NCI-H2227 (cell line): ENCODE data around the gene APOBEC3A.
"Not testable (repeated sequence)": the region's sequence is repeated elsewhere in the genome, so short reads cannot be mapped to it uniquely, and the experiment has no call there.

ENCODE experiments used
- DNase-seq: peaks from one replicate; lab custom pipeline; 2025; ENCODE audit not compliant: unreplicated experiment; lab: John Stamatoyannopoulos, UW

Gene APOBEC3A

DNA sequence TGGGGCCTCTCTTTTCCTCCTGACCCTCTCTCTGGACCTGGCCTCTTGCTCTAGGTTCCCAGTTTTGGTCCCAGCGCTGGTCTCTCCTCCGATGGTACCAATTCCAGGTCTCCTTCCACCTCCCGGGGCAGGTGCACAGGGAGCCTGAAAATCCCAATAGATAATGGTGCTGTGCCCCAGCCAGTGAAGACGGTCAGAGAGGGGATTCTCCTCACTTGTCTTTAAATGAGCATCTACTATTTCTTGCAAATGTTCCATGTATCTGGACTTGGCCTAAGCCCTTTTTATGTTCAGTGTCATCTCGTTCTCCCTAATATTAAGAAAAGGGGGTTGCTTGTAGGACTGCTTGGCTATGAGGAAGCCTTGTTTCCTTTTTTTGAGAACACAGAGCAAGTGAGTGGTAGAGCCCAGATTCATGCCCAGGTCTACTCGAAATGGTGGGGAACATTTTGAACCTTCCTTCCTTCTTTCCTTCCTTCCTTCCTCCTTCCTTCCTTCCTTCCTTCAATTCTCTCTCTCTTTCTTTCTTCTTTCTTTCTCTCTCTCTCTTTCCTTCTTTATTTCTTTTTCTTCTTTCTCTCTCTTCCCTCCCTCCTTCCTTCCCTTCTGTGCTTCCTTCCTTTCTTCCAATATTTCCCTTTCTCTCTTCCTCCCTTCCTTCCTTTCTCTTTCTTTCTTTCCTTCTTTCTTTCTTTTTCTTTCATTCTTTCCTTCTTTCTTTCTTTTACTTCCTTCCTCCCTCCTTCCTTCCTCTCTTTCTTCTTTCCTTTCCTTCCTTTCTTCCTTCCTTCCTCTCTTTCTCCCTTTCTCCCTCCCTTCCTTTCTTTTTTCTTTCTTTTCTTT is 620 bp downstream of the APOBEC3A start:
- no peak for DNase-seq

DNA sequence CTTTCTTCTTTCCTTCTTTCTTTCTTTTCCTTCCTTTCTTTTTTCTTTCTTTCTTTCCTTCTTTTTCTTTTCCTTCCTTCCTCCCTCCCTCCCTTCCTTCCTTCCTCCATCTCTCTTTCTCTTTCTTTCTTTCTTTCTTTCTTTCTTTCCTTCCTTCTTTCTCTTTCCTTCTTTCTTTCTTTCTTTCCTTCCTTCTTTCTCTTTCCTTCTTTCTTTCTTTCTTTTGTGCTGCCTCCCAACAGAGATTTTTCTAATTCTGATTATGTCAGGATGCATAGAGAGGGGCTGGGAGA is 1.2 kb downstream of the APOBEC3A start:
- not testable (repeated sequence) for DNase-seq

DNA sequence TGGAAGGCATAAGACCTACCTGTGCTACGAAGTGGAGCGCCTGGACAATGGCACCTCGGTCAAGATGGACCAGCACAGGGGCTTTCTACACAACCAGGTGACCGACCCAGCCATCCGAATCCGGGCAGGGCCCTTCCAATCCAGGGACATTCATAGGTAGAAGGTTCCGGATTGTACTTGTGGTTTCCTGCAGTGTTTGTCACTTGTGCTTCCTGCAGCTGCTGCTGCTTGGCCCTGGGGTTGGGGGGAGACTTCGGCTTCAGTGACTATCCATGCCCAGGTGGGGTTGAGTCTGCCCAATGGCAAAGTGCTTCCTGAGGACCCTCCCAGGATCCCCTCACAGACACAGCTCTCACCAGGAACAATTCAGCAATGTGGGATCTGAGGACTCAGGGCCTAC is 2.2 kb downstream of the APOBEC3A start:
- no peak for DNase-seq

DNA sequence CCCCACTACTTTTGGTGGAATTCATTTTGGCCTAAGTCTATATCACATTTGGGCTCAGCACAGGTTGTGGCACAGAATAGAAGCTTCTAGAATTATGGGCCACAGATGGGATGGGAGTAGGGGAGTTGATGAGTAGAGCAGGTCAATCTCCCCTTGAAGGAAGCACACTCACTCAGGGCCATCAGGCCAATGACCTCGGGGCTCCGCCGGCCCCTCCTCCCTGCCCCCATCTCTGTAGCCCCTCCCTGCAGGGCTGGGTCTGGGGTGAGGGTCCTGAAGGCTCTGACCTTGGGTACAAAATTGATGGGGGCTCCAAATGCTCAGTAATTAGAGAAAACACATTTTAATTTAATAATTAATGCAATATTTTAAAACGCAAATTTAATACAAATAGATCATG is 3.3 kb downstream of the APOBEC3A start:
- DNase-seq = not testable (repeated sequence)

DNA sequence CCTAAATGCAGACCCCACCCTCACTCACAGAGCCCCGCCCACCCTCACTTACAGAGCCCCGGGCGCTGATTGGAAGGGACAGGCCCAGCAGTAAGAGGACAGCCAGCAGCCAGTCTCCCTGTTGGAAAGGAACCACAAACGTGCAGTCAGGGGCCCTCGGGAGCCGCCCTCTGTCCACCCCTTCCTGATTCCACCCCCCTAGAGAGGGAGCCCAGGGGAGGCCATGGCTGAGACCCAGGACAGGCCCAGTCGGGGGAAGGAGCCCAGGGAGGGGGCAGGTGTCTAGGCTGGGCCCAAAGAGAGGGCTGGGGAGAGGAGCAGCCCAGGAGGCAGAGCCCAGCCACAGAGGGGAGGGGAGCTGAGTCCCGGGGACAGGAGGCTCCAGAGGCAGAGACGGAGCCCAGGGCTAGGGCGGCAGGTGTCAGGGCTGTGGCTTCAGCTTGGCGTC is 5.9 kb downstream of the APOBEC3A start:
- DNase-seq = not testable (repeated sequence)

DNA sequence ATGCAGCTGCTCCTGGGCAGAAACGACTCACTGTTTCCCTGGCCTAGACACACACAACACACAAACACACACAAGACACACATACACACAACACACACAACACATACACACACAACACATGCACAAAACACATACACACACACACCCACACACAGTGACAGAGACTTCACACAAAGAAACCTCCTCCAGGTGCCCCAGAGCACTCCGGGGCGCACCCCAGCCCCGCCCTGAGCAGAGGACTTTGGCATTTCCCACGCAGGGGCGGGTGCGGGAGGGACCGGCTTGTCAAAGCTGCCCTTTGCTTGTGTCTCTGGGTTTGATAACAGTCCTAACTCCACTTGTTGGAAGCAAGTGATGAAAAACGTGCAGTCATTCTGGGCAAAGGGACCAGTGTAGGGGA is 6.5 kb downstream of the APOBEC3A start:
- no peak for DNase-seq

DNA sequence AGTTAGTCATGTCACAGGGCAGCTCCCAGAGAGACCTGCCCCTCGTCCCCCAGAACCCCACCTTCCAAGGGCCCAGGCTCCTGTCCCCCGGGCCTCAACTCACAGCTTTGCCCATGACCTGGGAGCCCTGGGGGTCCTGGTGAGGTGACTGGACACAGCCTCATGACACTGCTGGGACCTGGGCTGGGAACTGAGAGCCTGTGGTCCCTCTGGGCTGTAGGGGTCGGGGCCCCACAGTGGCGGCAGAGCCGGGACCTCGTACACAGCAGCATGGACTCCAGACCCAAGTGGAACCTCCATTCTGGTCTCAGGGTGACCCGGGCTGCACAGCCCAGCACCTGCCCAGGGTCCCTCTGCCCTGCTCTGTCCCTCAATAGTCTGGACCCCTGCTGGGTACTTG is 6.9 kb downstream of the APOBEC3A start:
- DNase-seq = no peak

DNA sequence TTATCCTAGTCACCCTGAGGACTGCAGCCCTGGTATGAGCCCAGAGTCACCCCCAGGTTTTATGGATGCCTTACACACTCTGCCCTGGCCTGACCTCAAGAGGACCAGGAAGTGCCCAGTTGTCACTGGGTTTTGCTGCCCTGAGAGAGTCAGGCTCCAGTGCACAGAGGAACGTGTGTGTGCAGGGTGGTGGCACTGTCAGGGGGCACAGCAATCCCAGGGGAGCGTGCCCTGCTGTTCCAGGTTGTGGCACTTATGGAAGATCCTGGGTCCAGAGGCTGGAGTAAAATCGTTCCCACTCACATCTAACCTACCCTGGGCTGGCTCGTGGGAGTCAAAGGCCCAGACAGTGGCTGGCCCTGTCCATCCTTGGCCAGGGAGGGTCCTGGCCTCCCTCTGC is 7.6 kb downstream of the APOBEC3A start:
- no peak for DNase-seq

DNA sequence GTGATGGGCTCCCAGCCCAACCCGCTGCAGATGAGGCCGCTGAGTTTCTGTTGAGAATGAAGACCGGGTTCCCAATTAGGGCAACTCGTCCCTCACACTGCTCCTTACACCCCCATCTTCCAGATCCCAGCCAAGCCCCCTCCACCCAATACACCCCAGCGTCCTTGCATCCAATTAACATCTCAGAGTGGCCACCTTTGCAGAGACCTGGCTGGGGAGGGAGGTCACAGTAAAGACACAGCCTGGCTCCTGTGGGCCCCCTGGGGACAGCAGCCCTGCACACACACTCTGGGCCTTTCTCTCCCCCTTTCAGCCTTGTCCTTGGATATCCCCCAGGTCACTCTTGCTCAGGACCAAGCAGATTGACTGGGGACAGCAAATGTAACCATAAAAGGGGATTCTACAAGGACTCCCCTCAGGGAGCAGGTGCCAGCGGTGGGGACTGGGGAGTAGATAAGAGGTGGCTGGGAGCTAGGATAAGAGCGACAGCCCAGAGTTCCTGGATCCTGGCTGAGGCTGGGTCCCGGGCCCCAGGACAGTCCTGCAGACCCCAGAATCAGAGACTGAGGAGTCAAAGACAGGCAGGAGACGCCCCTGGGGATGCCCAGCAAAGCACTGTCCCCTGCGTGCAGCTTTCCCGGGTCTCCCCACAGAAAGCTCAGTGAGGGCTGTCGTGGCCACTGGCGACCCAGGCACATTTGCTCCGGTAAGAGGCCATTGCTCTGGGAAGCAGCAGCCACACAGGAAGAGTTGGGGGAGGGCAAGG is 8.4 kb downstream of the APOBEC3A start:
- DNase-seq = no peak

DNA sequence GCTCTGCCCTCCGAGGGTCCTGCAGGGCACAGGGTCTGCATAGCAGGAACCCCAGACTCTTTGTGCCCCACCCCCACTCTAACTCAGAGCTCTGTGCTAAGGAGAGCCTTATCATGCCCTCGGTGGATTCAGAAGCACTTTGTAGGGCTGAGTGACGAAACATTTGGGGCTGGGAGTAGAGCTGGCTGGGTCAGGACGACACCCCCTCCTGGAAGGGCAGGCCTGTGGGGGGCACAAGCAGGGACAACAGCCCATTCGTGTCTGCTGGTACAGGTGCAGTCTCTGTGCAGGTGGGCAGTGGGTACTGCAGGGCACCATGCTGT is 8.9 kb downstream of the APOBEC3A start:
- no peak for DNase-seq

DNA sequence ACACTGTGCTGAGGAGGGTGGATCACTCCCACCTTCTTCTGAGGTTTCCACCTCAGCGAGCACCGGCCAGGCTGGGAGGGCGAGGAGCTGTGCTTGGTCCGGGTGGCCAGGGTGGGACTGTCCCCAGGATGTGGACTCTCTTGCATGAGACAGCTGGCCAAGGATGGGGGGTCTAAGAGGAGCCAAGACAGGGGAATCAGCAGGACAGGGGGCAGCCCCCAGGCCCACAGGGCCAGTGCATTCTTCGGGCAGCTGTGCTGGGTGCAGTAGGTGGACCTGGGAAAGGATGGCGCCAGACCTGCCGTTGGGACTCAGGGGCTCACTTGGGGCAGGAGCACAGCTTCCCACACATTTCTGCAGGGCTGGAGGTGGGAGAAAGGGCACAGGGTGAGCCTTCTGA is 9.5 kb downstream of the APOBEC3A start:
- DNase-seq = no peak

DNA sequence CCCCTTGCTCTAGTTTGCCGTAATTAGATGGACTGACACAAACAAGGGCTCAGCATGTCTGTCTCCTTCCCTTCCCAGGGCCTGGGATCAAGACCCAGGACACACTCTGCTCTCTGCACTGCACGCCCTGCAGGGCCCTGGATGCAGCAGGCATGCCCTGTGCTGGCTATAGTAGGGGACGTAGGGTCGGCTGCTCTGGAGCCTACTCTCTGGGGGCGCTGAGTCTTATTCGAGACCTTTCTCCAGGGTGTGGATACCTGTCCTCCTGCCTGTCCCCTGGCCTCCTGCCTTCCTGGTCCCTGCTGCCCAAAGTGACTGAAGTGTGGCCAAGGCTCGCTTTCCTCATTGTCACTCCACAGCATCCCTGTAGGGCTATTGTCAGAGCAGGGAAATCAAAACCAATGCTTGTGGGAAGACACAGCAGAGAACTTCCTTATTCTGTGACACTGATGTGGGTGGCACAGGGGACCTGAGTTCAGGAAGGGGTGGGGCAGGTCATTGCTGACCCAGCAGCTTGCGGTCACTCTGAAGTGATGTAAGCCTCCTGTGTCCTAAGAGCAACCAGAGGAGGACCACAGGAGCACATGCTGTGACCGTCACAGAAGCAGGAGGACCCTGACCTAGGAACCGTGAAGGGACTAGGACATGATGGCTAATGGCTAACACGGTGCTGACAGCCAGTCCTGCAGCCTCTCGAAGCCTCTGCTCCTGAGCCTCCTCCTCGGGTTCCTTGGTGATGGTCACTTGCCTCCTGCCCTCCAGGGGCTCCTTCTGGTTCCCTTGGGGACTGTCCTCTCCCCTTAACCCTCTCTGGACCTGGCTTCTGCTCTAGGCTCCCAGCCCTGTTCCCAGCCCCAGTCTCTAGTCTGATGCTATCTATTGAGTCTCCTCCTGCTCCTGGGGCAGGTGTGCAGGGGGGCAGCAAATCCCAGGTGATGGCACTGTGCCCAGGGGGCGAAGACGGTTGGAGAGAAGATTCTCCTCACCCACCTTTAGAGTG is 10.3 kb downstream of the APOBEC3A start:
- DNase-seq = no peak

DNA sequence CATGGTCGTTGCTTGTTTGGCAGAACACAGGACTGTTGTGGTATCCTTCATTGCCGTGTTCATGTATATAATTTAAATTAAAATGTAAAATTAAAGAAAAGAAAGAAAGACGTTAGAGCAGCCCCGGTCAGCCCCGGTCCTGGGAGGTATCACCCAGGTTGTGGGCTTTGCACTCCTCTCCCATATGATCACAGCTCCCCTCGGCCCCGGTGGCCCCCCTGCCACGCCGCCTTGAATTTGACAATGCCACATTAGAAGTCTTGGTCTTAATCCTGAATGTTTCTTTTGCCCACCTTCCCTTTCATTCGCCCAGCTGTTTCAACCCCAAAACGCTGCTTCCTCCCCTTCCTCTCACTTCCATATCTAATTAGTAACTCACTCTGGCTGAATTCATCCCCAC is 11.4 kb downstream of the APOBEC3A start:
- DNase-seq = no peak

DNA sequence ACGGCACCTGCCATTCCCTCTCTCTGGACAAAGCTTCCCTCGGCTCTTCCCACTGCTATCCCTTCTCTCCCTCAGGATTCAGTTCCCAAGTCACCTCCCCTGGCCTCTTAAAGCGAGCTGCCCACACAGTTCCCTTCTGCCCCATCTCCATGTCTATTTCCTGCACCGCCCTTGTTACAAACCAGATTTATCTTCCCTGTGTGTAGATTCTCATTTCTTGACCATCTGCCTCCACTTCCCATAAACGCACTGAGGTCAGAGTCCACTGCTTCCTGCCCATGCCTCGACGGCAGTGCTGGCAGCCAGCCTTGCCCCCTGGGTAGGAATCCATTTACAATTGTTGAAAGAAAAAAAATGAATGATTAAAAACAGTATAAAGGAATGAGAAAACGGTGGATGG is 13.1 kb downstream of the APOBEC3A start:
- no peak for DNase-seq

DNA sequence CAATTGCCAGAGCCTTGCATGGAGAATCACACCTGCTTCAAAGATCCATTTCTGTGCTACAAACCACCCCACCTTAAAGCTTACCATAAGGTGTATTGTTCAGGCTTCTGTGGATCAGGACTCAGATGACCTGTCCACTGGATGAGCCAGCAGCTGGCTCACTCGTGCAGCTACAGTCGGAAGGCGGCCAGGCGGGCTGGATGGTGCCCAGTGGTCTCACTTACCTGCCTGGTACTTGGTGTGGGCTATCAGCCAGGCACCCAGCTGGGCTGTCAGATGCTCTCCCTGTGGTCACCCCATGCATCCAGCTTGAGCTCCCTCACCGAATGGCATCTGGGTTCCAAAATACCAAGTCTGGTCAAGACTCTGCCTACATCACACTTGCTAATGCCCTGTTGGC is 13.8 kb downstream of the APOBEC3A start:
- no peak for DNase-seq

DNA sequence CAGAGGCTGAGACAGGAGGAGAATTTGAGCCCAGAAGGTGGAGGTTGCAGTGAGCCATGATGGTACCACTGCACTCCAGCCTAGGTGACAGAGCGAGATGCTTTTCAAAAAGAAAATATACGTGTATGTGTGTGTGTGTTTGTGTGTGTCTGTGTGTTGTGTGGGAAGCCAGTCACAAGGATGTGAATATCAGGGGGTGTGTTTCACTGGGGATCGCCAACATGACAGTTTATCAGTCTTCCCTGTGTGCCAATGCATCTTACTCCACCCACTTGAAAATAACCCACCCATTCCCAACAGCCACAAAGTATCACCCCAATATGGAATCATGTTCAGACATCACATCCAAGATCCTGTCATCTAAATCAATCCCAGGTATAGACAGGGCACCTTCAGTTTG is 14.4 kb downstream of the APOBEC3A start:
- no peak for DNase-seq

DNA sequence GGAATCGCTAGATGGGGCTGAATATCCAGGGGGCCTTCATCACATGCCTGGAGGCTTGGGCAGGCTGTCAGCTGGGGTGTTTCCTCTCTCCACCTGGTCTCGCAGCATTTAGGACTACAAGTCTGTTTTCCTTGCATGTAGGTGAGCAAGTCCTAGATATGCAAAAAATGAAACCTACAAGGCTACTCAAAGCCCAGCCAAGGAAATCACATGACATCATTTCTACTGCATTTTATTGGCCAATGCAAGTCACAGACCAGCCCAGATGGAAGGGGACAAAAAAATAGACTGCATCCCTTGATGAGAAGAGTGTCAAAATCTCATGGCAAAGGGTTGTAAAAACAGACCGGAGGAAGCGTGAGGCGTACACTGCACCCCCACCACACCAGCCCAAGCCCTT is 15.1 kb downstream of the APOBEC3A start:
- DNase-seq = no peak

DNA sequence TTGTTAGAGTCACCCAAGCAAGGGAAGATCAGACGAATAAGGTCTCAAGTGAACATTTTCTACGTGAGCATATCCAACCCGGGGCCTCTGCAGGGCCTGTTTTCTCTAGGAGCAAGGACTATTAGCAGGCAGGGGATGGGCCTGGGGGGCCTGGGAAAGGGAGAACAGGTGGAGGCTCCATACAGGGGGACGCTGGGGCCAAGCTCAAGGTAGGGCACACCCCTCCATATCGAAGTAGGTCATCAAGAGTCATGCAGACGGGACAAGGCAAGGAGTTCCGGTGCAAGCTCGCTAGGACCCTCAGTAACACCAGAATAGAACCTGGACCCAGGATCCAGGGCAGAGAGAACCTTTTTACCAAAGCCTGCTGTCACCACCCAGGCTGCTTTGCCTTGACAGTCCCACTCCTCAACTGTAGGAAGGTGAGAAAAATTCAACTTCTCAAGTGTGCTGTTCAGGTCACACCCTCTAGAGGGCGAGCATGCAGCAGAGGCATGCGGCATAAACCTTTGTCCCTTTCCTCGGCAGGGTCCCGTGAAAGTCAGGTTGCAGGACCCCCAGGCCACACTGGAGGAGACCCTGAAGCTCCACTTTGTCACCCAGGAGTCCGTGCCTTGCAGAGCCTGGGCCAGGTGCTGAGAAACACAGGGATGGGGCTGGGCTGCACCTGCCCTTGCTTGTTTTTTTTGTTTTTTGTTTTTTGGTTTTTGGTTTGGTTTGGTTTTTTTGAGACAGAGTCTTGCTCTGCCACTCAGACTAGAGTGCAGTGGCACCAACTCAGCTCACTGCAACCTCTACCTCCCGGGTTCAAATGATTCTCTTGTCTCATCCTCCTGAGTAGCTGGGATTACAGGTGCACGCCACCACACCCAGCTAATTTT is 16.1 kb downstream of the APOBEC3A start:
- peak; percentile 1 for DNase-seq

DNA sequence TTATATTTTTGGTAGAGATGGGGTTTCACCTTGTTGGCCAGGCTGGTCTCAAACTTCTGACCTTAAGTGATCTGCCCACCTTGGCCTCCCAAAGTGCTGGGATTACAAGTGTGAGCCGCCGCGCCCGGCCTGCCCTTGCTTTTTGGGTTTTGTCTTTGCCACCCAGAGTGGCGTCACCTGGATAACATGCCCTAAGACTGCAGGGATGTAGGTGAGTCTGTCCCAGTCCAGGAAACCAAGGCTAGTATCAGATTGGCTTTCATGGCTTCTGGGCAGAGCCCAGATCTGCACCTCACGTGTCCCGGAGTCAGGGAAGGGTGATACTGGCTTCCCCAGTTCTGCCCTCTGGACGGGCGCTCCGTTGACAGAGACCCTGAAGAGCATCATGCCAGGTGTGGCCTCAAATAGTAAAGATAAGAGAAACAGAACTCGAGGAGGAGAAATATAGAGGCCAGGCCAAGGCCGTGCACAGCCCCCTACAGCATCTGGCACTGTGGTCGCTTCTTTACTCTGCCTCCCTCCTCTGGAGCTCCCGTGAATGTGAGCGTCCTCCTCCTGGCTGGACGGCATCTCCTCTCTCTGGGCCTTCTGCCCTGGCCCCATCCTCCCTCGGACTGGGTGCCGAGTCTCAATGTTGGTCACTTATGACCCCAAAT is 16.9 kb downstream of the APOBEC3A start:
- no peak for DNase-seq

DNA sequence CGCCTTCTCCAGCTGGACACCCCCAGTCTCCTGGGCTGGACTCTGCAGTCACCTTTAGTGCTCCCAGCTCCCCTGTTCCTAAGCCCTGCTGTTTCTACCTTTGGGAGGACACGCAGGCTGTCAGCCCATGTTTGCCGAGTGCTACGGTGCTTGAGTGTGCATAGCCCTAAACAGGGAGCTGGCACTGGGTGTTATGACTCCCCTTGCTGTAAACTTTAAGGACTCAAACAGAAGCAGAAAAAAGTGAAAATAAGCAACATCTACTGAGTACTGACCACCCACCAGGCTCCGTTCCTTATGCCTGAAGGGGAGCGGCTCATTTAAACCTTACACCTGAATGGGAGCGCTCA is 17.4 kb downstream of the APOBEC3A start:
- DNase-seq = no peak
